ENCODE measurements around the gene NFATC2.
"Not testable (repeated sequence)": the region's sequence is repeated elsewhere in the genome, so short reads cannot be mapped to it uniquely, and the experiment has no call there.

NFATC2 gene

GRCh38 chr20:51568533-51568932 lies 26.0 kb upstream of the NFATC2 start:
- not testable (repeated sequence) for DNase-seq (ENCODE audit: low spot score); FAIRE-seq

- FAIRE-seq (no peak), DNase-seq (ENCODE audit: low spot score) (no peak)
These were observed 25.1 kb upstream of the NFATC2 start for GRCh38 chr20:51567622-51568021.

- DNase-seq (ENCODE audit: low spot score), result no peak
- no peak for FAIRE-seq
These were observed 24.1 kb upstream of the NFATC2 start for GRCh38 chr20:51566594-51566993.

- no peak for DNase-seq (ENCODE audit: low spot score)
- no peak for FAIRE-seq
These were observed 23.0 kb upstream of the NFATC2 start for GRCh38 chr20:51565298-51566144.

GRCh38 chr20:51563486-51564332 lies 21.2 kb upstream of the NFATC2 start:
- FAIRE-seq (no peak), DNase-seq (ENCODE audit: low spot score) (peak; percentile 79)

- DNase-seq (ENCODE audit: low spot score) (no peak), FAIRE-seq (no peak)
These were observed 20.6 kb upstream of the NFATC2 start for GRCh38 chr20:51563174-51563485.

- no peak for FAIRE-seq
These were observed 20.0 kb upstream of the NFATC2 start for GRCh38 chr20:51562332-51563173.

GRCh38 chr20:51562027-51562331 lies 19.5 kb upstream of the NFATC2 start:
- DNase-seq (ENCODE audit: low spot score), result no peak
- no peak for FAIRE-seq

More at GRCh38 chr20:51562332-51563173, 20.0 kb upstream of the NFATC2 start:
- DNase-seq (ENCODE audit: low spot score), result peak; percentile 74

GRCh38 chr20:51560550-51561307 lies 18.2 kb upstream of the NFATC2 start:
- no peak for FAIRE-seq
- no peak for DNase-seq (ENCODE audit: low spot score)

- DNase-seq (ENCODE audit: low spot score), result no peak
- no peak for FAIRE-seq
These were observed 17.5 kb upstream of the NFATC2 start for GRCh38 chr20:51560042-51560441.

- peak; percentile 22 for FAIRE-seq
- peak; percentile 67 for DNase-seq (ENCODE audit: low spot score)
These were observed 12.1 kb upstream of the NFATC2 start for GRCh38 chr20:51554538-51555165.

GRCh38 chr20:51553897-51554486 lies 11.5 kb upstream of the NFATC2 start:
- no peak for FAIRE-seq

GRCh38 chr20:51551186-51551585 lies 8.7 kb upstream of the NFATC2 start:
- DNase-seq (ENCODE audit: low spot score) (no peak), FAIRE-seq (no peak)

More at GRCh38 chr20:51553897-51554486, 11.5 kb upstream of the NFATC2 start:
- no peak for DNase-seq (ENCODE audit: low spot score)

- FAIRE-seq (no peak), DNase-seq (ENCODE audit: low spot score) (no peak)
These were observed 7.0 kb upstream of the NFATC2 start for GRCh38 chr20:51549474-51549873.

- no peak for DNase-seq (ENCODE audit: low spot score)
- FAIRE-seq, result no peak
These were observed 5.4 kb upstream of the NFATC2 start for GRCh38 chr20:51547951-51548350.

- no peak for FAIRE-seq
- DNase-seq (ENCODE audit: low spot score), result no peak
These were observed 3.0 kb upstream of the NFATC2 start for GRCh38 chr20:51545515-51545914.

GRCh38 chr20:51543422-51543788 lies 886 bp upstream of the NFATC2 start:
- DNase-seq (ENCODE audit: low spot score) (no peak), FAIRE-seq (no peak)

- FAIRE-seq, result no peak
- no peak for DNase-seq (ENCODE audit: low spot score)
These were observed 417 bp downstream of the NFATC2 start for GRCh38 chr20:51542033-51542570.

GRCh38 chr20:51541189-51542032 lies 1.1 kb downstream of the NFATC2 start:
- FAIRE-seq (no peak), DNase-seq (ENCODE audit: low spot score) (no peak)

Data from RCC 7860 (cell line).